ENCODE results near the gene PLA2G4F. TPM values are rescaled to one million over a fixed set of nuclear protein-coding genes. Genes with fewer than 3 reads are reported as not detected.

PLA2G4F gene, protein sequence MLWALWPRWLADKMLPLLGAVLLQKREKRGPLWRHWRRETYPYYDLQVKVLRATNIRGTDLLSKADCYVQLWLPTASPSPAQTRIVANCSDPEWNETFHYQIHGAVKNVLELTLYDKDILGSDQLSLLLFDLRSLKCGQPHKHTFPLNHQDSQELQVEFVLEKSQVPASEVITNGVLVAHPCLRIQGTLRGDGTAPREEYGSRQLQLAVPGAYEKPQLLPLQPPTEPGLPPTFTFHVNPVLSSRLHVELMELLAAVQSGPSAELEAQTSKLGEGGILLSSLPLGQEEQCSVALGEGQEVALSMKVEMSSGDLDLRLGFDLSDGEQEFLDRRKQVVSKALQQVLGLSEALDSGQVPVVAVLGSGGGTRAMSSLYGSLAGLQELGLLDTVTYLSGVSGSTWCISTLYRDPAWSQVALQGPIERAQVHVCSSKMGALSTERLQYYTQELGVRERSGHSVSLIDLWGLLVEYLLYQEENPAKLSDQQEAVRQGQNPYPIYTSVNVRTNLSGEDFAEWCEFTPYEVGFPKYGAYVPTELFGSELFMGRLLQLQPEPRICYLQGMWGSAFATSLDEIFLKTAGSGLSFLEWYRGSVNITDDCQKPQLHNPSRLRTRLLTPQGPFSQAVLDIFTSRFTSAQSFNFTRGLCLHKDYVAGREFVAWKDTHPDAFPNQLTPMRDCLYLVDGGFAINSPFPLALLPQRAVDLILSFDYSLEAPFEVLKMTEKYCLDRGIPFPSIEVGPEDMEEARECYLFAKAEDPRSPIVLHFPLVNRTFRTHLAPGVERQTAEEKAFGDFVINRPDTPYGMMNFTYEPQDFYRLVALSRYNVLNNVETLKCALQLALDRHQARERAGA
- not detected for polyA plus RNA-seq (2013, experiment 1 of 2)
- polyA plus RNA-seq (2013, experiment 2 of 2): not detected

DNA sequence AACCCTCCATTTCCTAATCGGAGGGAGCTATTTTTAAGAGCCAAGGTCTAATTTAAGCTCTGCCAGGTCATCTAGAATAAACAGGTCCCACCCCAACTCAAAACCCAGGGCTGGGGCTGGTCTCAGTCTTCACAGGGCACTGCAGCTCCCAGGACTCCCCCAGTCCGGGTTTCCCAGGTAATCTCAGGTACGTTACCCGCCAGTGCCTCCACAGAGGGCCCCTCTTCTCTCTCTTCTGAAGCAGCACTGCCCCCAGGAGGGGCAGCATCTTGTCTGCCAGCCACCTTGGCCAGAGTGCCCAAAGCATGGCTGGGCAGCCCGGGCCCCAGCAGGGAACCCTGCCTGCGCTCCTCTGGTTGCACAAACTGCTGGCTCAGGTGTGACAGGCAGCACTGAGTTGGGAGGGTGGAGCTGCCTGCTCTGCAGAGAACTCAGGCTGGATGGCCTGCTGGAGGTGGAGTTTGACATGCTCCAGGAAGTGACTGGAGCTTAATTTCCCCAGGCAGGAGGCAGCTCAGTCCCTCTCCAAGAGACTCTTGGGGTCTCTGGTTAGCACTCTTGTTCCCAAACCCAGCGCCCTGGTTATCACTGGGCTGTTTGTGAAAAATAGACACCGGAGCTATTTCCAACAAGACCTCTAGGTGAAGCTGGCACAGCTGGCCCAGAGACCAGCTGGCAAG, at the start of gene PLA2G4F:
TSS of gene PLA2G4F (minus strand) at position 394 of the 680 bp plus-strand sequence. CDS start at position 307, 87 bp downstream.
- H3K4me2 ChIP-seq (ENCODE audit: low read length, poor library complexity, severe bottlenecking): no peak within 1 kb of the TSS
- H3K27me3 ChIP-seq (ENCODE audit: control insufficient read depth in 1 of 2, insufficient read depth in 1 of 2, low read length in 2 of 2): peaks cover 0 to 24% of the 10 kb centered on the region in 2 experiments
- H3K9me3 ChIP-seq (ENCODE audit: control insufficient read depth, low read length): no peaks in the 10 kb centered on the region
- no peak within 1 kb of the TSS for H2BK12ac ChIP-seq (ENCODE audit: low read length in 2 of 2)
- no peak within 1 kb of the TSS for H2BK15ac ChIP-seq (ENCODE audit: low read depth, poor library complexity, severe bottlenecking)
- H3K23ac ChIP-seq (ENCODE audit: low read length in 2 of 2): no peak within 1 kb of the TSS
- H3K4ac ChIP-seq (ENCODE audit: low read depth in 1 of 2, low read length in 2 of 2): no peak within 1 kb of the TSS
- no peak within 1 kb of the TSS for H3K9ac ChIP-seq (ENCODE audit: low read length)
- H3K36me3 ChIP-seq (ENCODE audit: control insufficient read depth in 1 of 2, insufficient read depth in 2 of 2, low read depth in 1 of 2, low read length in 2 of 2): peaks cover 23 to 28% of the 10 kb centered on the region in 2 experiments
- H3K4me1 ChIP-seq (ENCODE audit: control insufficient read depth, insufficient read depth, low read depth, low read length): peaks cover 36% of the 10 kb centered on the region
- no peak within 1 kb of the TSS for H3K18ac ChIP-seq (ENCODE audit: low read depth in 1 of 2, low read length in 2 of 2)
- no peak within 1 kb of the TSS for H3K27ac ChIP-seq (ENCODE audit: low read length, poor library complexity, severe bottlenecking)
- no peak for DNase-seq
- H2BK5ac ChIP-seq (ENCODE audit: low read depth, low read length, poor library complexity, severe bottlenecking): no peak within 1 kb of the TSS
- no peak within 1 kb of the TSS for H2AK5ac ChIP-seq (ENCODE audit: low read length, severe bottlenecking)
- no peak within 1 kb of the TSS for H2BK120ac ChIP-seq (ENCODE audit: low read depth, low read length)
- H2AFZ ChIP-seq (ENCODE audit: low read depth, low read length): no peak within 1 kb of the TSS
- H3K79me1 ChIP-seq (replicated peaks; ENCODE audit: low read length, poor library complexity, severe bottlenecking): no peaks in the 10 kb centered on the region
- H3K14ac ChIP-seq (ENCODE audit: low read length in 2 of 2): no peak within 1 kb of the TSS
- 85% methylated on average over 8 of the region's 8 CpGs for WGBS
- H4K91ac ChIP-seq (ENCODE audit: low read length): no peak within 1 kb of the TSS
- no peak within 1 kb of the TSS for H4K8ac ChIP-seq (ENCODE audit: low read length)
- no peak within 1 kb of the TSS for H3K4me3 ChIP-seq (ENCODE audit: insufficient read depth in 1 of 2, low read depth in 1 of 2, low read length in 2 of 2)

DNA sequence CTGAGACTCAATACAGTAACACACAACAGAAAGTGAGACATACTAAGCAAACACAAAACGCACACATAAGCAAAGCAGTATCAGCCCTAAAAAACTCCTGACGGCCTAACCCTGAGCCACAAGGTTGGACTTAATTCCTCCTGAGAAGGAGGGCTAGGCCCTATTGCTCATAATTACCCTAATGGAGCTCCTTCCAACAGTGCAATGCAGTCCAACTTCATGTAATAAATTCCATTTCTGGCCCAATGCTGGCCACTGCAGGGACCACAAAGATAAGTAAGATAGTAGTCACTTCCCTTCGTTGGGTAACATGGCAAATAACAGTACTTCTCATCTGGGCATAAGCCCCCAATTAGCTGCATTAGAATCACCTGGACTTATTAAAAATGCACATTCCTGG, 47.5 kb upstream of the PLA2G4F start:
- no peak for DNase-seq
- no peak overlapping the region for H2BK120ac ChIP-seq (ENCODE audit: low read depth, low read length)

DNA sequence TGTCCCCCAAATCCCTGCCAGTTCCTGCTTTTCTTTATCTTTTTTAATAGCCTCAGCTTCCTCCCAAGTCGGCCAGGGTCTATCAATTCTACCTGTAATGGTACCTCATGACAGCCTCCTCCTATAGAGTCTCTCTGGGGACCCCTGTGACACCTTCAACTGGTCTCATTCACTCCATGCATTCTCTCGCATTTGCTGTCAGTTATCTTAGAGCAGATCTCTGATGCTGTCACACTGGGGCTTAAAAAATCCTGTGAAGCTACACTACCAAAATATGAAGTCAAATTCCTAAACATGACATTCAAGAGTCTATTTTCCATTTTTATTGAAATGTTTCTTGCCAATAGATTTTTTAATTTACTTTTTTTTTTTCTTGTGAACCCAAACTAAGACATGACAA, 46.2 kb upstream of the PLA2G4F start:
- H3K4me2 ChIP-seq (ENCODE audit: low read length, poor library complexity, severe bottlenecking): no peak overlapping the region
- H4K8ac ChIP-seq (ENCODE audit: low read length): no peak overlapping the region
- no peak overlapping the region for H2AFZ ChIP-seq (ENCODE audit: low read depth, low read length)
- no peak overlapping the region for H3K4ac ChIP-seq (ENCODE audit: low read depth in 1 of 2, low read length in 2 of 2)
- H4K91ac ChIP-seq (ENCODE audit: low read length): no peak overlapping the region
- H3K9me3 ChIP-seq (ENCODE audit: control insufficient read depth, low read length): no peaks in the 10 kb centered on the region
- H3K14ac ChIP-seq (ENCODE audit: low read length in 2 of 2): no peak overlapping the region
- no peak overlapping the region for H3K27ac ChIP-seq (ENCODE audit: low read length, poor library complexity, severe bottlenecking)
- no peak for DNase-seq
- H2BK12ac ChIP-seq (ENCODE audit: low read length in 2 of 2): no peak overlapping the region
- no peak overlapping the region for H3K9ac ChIP-seq (ENCODE audit: low read length)
- H3K79me1 ChIP-seq (replicated peaks; ENCODE audit: low read length, poor library complexity, severe bottlenecking): peaks cover 29% of the 10 kb centered on the region
- no peak overlapping the region for H2BK15ac ChIP-seq (ENCODE audit: low read depth, poor library complexity, severe bottlenecking)
- H2BK5ac ChIP-seq (ENCODE audit: low read depth, low read length, poor library complexity, severe bottlenecking): no peak overlapping the region
- WGBS: 91% methylated on average over 2 of the region's 2 CpGs
- no peaks in the 10 kb centered on the region for H3K27me3 ChIP-seq (ENCODE audit: control insufficient read depth in 1 of 2, insufficient read depth in 1 of 2, low read length in 2 of 2)
- no peak overlapping the region for H2AK5ac ChIP-seq (ENCODE audit: low read length, severe bottlenecking)
- H3K4me3 ChIP-seq (ENCODE audit: insufficient read depth in 1 of 2, low read depth in 1 of 2, low read length in 2 of 2): no peak overlapping the region
- no peak overlapping the region for H3K18ac ChIP-seq (ENCODE audit: low read depth in 1 of 2, low read length in 2 of 2)
- H3K4me1 ChIP-seq (ENCODE audit: control insufficient read depth, insufficient read depth, low read depth, low read length): no peaks in the 10 kb centered on the region
- H3K23ac ChIP-seq (ENCODE audit: low read length in 2 of 2): no peak overlapping the region
- H3K36me3 ChIP-seq (ENCODE audit: control insufficient read depth in 1 of 2, insufficient read depth in 2 of 2, low read depth in 1 of 2, low read length in 2 of 2): peaks cover 10 to 44% of the 10 kb centered on the region in 2 experiments
- no peak overlapping the region for H2BK120ac ChIP-seq (ENCODE audit: low read depth, low read length)

More for the DNA sequence above, 47.5 kb upstream of the PLA2G4F start:
- Histone ChIP-seq H3K4me3 (ENCODE audit: insufficient read depth in 1 of 2, low read depth in 1 of 2, low read length in 2 of 2) (no peak overlapping the region), H3K79me1 (replicated peaks; ENCODE audit: low read length, poor library complexity, severe bottlenecking) (peaks cover 25% of the 10 kb centered on the region), H4K91ac (ENCODE audit: low read length) (no peak overlapping the region), H3K23ac (ENCODE audit: low read length in 2 of 2) (no peak overlapping the region), H2BK5ac (ENCODE audit: low read depth, low read length, poor library complexity, severe bottlenecking) (no peak overlapping the region), H3K4me1 (ENCODE audit: control insufficient read depth, insufficient read depth, low read depth, low read length) (no peaks in the 10 kb centered on the region), H2AK5ac (ENCODE audit: low read length, severe bottlenecking) (no peak overlapping the region), H3K14ac (ENCODE audit: low read length in 2 of 2) (no peak overlapping the region), H2BK12ac (ENCODE audit: low read length in 2 of 2) (no peak overlapping the region), H3K27ac (ENCODE audit: low read length, poor library complexity, severe bottlenecking) (no peak overlapping the region), H3K18ac (ENCODE audit: low read depth in 1 of 2, low read length in 2 of 2) (no peak overlapping the region), H3K4me2 (ENCODE audit: low read length, poor library complexity, severe bottlenecking) (no peak overlapping the region), H3K36me3 (ENCODE audit: control insufficient read depth in 1 of 2, insufficient read depth in 2 of 2, low read depth in 1 of 2, low read length in 2 of 2) (peaks cover 7 to 31% of the 10 kb centered on the region in 2 experiments), H4K8ac (ENCODE audit: low read length) (no peak overlapping the region), H3K27me3 (ENCODE audit: control insufficient read depth in 1 of 2, insufficient read depth in 1 of 2, low read length in 2 of 2) (no peaks in the 10 kb centered on the region), H3K4ac (ENCODE audit: low read depth in 1 of 2, low read length in 2 of 2) (no peak overlapping the region), H2AFZ (ENCODE audit: low read depth, low read length) (no peak overlapping the region), H2BK15ac (ENCODE audit: low read depth, poor library complexity, severe bottlenecking) (no peak overlapping the region), H3K9ac (ENCODE audit: low read length) (no peak overlapping the region), H3K9me3 (ENCODE audit: control insufficient read depth, low read length) (no peaks in the 10 kb centered on the region)
- 94% methylated on average over 3 of the region's 3 CpGs for WGBS
